Panc1 (cell line): ENCODE results near the gene DCTD.

Experiments
- CTCF ChIP-seq: fragments of 450-650 bp; IDR thresholded peaks from 2 replicates; pipeline ENCODE4 v1.5.1; 2017; ENCODE audit warnings: mild to moderate bottlenecking
- POLR2AphosphoS5 ChIP-seq: IDR thresholded peaks from 2 replicates; pipeline ENCODE4 v1.6.1; 2012; ENCODE audit warnings: mild to moderate bottlenecking, low read depth, low read length, moderate library complexity
- REST ChIP-seq, 2 experiments: IDR thresholded peaks; 2 replicates each; pipeline ENCODE4 v1.6.1; 2011 to 2012; ENCODE audit warnings: low read depth in 2 of 2, control low read depth in 1 of 2, low read length in 1 of 2, mild to moderate bottlenecking in 1 of 2, moderate library complexity in 1 of 2; ENCODE audit not compliant: insufficient read depth in 1 of 2

GRCh38 chr4:182916483-182917181, 554 bp downstream of the DCTD start:
- TF ChIP-seq CTCF = no peak
- no peak for TF ChIP-seq POLR2AphosphoS5
- no peak for TF ChIP-seq REST (IDR thresholded peaks at IDR 0.05; ENCODE audit: insufficient read depth in 1 of 2, low read depth in 2 of 2, low read length in 1 of 2)
